Measurements from ENCODE around the gene NEK3. TPM values are rescaled to one million over a fixed set of nuclear protein-coding genes. Genes with fewer than 3 reads are reported as not detected.
A peak's percentile ranks its signal among the peaks of the same experiment; 100 is the strongest.
"Not testable (repeated sequence)": the region's sequence is repeated elsewhere in the genome, so short reads cannot be mapped to it uniquely, and the experiment has no call there.

NEK3 gene
- total RNA-seq, 1 experiment from 2014 or later = 1.6 TPM

DNA sequence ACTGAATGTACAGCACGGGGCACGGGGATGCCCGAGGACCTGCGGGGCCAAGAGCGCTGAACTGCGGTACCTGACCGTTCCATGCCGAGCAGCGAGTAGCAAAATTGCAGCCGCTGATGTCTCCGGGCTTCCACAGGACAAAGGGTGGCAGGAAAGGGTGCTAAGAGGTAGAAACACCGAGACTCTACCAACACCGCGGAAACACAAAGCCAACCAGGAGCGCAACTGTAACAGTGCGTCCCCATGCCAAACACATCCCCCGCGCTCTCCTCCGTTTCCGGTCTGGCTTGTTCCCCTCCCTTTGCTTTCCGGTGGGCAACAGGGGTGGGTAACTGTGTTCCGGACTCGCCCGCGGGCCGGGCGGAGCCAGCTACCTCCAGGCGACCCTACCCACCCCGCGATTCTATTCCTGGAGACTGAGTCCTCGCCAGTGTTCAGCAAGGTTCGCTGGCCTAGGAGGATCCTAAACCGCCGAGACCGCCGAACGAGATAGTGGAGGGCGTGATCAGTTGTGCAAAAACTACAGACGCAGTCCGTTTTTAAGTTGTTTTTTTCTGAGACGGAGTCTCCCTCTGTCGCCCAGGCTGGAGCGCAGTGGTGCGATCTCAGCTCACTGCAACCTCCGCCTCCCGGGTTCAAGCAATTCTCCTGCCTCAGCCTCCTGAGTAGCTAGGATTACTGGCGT is 34.9 kb upstream of the NEK3 start:
- POLR2A ChIA-PET (ENCODE audit: unreplicated experiment) = interaction anchor here (1.0 kb wide), 1 partner anchor 458 kb away, joined by 3 read pairs; the partner anchor contains the start of gene SUGT1
- Histone ChIP-seq H3K27ac (peak overlapping the region; percentile 35), H3F3A (ENCODE audit: insufficient read depth, low read depth) (peaks cover 7% of the 10 kb centered on the region; the same call in 1 of the 2 replicates), H4K20me1 (ENCODE audit: insufficient read depth) (no peaks in the 10 kb centered on the region), H3K4me3 (peak overlapping the region; percentile 92), H3K27me3 (ENCODE audit: insufficient read depth, low read depth) (no peaks in the 10 kb centered on the region), H3K36me3 (ENCODE audit: low read depth) (peaks cover under 1% of the 10 kb centered on the region; the same call in 1 of the 2 replicates), H3K79me2 (ENCODE audit: low read depth) (peaks cover 18% of the 10 kb centered on the region), H3K9me2 (ENCODE audit: insufficient read depth) (no peaks in the 10 kb centered on the region), H2AFZ (peak overlapping the region; percentile 100), H3K4me2 (peak overlapping the region; percentile 89), H3K9me3 (ENCODE audit: insufficient read depth, low read depth) (no peaks in the 10 kb centered on the region), H3K4me1 (replicated peaks; ENCODE audit: insufficient read depth) (peaks cover 13% of the 10 kb centered on the region)
- intact Hi-C loops (cut with micrococcal nuclease; ENCODE audit: unreplicated experiment) = loop anchor here (2.0 to 10.0 kb wide), 4 partner anchors 67 to 458 kb away; partner anchors contain the start of genes CKAP2, NEK5 and SUGT1
- CTCF ChIA-PET = interaction anchor here (0.6 to 0.8 kb wide), 2 partner anchors 66 to 256 kb away, joined by 4 read pairs; no protein-coding TSS in a partner anchor
- BruUV-seq (replicated peaks) = TSS peak; percentile 61
- peak; percentile 68 to 84 for DNase-seq
- TF ChIP-seq, protein P1, sequence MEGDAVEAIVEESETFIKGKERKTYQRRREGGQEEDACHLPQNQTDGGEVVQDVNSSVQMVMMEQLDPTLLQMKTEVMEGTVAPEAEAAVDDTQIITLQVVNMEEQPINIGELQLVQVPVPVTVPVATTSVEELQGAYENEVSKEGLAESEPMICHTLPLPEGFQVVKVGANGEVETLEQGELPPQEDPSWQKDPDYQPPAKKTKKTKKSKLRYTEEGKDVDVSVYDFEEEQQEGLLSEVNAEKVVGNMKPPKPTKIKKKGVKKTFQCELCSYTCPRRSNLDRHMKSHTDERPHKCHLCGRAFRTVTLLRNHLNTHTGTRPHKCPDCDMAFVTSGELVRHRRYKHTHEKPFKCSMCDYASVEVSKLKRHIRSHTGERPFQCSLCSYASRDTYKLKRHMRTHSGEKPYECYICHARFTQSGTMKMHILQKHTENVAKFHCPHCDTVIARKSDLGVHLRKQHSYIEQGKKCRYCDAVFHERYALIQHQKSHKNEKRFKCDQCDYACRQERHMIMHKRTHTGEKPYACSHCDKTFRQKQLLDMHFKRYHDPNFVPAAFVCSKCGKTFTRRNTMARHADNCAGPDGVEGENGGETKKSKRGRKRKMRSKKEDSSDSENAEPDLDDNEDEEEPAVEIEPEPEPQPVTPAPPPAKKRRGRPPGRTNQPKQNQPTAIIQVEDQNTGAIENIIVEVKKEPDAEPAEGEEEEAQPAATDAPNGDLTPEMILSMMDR (conservative IDR thresholded peaks at IDR 0.05) = no peak
- no peak for TF ChIP-seq EZH2 (IDR thresholded peaks at IDR 0.05; ENCODE audit: low read depth)

DNA sequence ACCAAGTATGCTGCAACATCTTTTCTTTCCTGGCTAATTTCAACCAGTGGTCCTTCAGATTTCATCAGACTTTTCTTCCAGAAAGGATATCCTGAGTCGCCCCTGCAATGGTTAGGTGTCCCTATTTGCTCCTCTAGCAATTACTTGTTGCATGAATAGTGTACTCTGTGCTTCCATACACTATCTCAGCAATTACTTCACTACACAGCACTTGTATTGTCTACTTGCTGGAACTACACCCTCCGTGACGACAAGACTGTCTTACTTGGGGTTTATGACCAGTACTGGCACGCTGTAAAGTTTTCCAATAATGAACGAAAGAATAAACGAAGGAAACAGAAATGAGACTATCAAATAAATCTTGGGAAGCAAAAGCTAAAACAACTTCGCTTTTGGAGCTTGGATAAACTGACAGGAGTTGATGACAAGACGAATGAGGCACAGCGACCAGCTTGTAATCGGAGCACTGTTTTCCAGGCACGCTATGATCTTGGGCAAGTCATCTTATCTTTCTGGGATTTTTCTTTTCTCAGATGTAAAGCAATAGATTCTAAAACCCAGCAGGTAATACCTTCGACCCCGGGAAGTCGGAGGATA is 34.3 kb upstream of the NEK3 start:
- POLR2A ChIA-PET (ENCODE audit: unreplicated experiment) = interaction anchor here (1.0 kb wide), 1 partner anchor 459 kb away, joined by 3 read pairs; the partner anchor contains the start of gene SUGT1
- peak overlapping the region; percentile 100 for H2AFZ ChIP-seq
- TSS peak; percentile 68 for BruUV-seq (replicated peaks)

GRCh38 chr13:52187424-52188187 is 28.2 kb upstream of the NEK3 start:
- CTCF ChIA-PET, DNase-seq: not testable (repeated sequence)

More for the DNA sequence above, 34.3 kb upstream of the NEK3 start:
- CTCF ChIA-PET = interaction anchor here (0.6 to 0.8 kb wide), 2 partner anchors 66 to 256 kb away, joined by 4 read pairs; no protein-coding TSS in a partner anchor
- intact Hi-C loops (cut with micrococcal nuclease; ENCODE audit: unreplicated experiment) = loop anchor here (2.0 to 10.0 kb wide), 4 partner anchors 66 to 459 kb away; partner anchors contain the start of genes CKAP2, NEK5 and SUGT1
- Histone ChIP-seq H3K27ac (peak overlapping the region; percentile 35), H3K79me2 (ENCODE audit: low read depth) (peaks cover 18% of the 10 kb centered on the region), H3K4me2 (peak overlapping the region; percentile 89), H3K4me3 (peak overlapping the region; percentile 92), H3K4me1 (replicated peaks; ENCODE audit: insufficient read depth) (peaks cover 13% of the 10 kb centered on the region)
- H3K9me3 ChIP-seq (ENCODE audit: insufficient read depth, low read depth); H3K36me3 ChIP-seq (ENCODE audit: low read depth); H4K20me1 ChIP-seq (ENCODE audit: insufficient read depth); DNase-seq; H3K27me3 ChIP-seq (ENCODE audit: insufficient read depth, low read depth); H3K9me2 ChIP-seq (ENCODE audit: insufficient read depth); H3F3A ChIP-seq (ENCODE audit: insufficient read depth, low read depth): not testable (repeated sequence)

More at GRCh38 chr13:52187424-52188187, 28.2 kb upstream of the NEK3 start:
- BruUV-seq (replicated peaks); H3K4me2 ChIP-seq; H3K4me1 ChIP-seq (replicated peaks; ENCODE audit: insufficient read depth); H3K79me2 ChIP-seq (ENCODE audit: low read depth); POLR2A ChIA-PET (ENCODE audit: unreplicated experiment); H3K27me3 ChIP-seq (ENCODE audit: insufficient read depth, low read depth); H3F3A ChIP-seq (ENCODE audit: insufficient read depth, low read depth); H3K9me3 ChIP-seq (ENCODE audit: insufficient read depth, low read depth); H3K9me2 ChIP-seq (ENCODE audit: insufficient read depth); intact Hi-C loops (cut with micrococcal nuclease; ENCODE audit: unreplicated experiment); H3K4me3 ChIP-seq; H3K36me3 ChIP-seq (ENCODE audit: low read depth); H4K20me1 ChIP-seq (ENCODE audit: insufficient read depth); H3K27ac ChIP-seq; H2AFZ ChIP-seq: not testable (repeated sequence)
